Measurements from ENCODE around the gene PSAPL1.

GRCh38 chr4:7410446-7410845 lies 24.3 kb downstream of the PSAPL1 start:
- TF ChIP-seq CTCF (conservative IDR thresholded peaks at IDR 0.05 in 1 of 2, IDR thresholded peaks at IDR 0.05 in 1 of 2; ENCODE audit: low read depth in 1 of 2, low read length in 2 of 2) (no peak), EZH2 (IDR thresholded peaks at IDR 0.05; ENCODE audit: low read length, missing control alignments) (no peak)
